IPS DF 6.9 (cell line): ENCODE results near the gene CETP.

Experiments
- DNase-seq: peaks from one replicate; pipeline ENCODE4 v3.0.0-alpha.2; 2013; ENCODE audit warnings: low read depth, low spot score
- H3K27ac ChIP-seq: one replicate; pipeline ENCODE4 v1.5.1; 2013; ENCODE audit warnings: low read length, control low read depth
- H3K27me3 ChIP-seq: 2 replicates; pipeline ENCODE4 v1.6.1; 2013; ENCODE audit warnings: mild to moderate bottlenecking, low read length; ENCODE audit not compliant: control insufficient read depth, insufficient read depth
- H3K36me3 ChIP-seq: 2 replicates; pipeline ENCODE4 v1.6.1; 2013; ENCODE audit warnings: low read length; ENCODE audit not compliant: control insufficient read depth, insufficient read depth
- H3K4me1 ChIP-seq: 2 replicates; pipeline ENCODE4 v1.6.1; 2013; ENCODE audit warnings: low read length; ENCODE audit not compliant: control insufficient read depth, insufficient read depth
- H3K4me3 ChIP-seq: 2 replicates; pipeline ENCODE4 v1.5.1; 2013; ENCODE audit warnings: mild to moderate bottlenecking, low read length
- H3K9me3 ChIP-seq: 2 replicates; pipeline ENCODE4 v1.6.1; 2013; ENCODE audit warnings: low read length, inconsistent platforms; ENCODE audit not compliant: control insufficient read depth, insufficient read depth
- WGBS: extraction: QIAGEN DNeasy Blood & Tissue Kit; methylation state at CpG from one replicate; pipeline ENCODE4 v1.1.7; 2013; ENCODE audit warnings: mixed read lengths, missing lambda C conversion rate; ENCODE audit not compliant: insufficient read length, insufficient coverage; 5-methylcytosine and 5-hydroxymethylcytosine counted together

The CETP gene

DNA sequence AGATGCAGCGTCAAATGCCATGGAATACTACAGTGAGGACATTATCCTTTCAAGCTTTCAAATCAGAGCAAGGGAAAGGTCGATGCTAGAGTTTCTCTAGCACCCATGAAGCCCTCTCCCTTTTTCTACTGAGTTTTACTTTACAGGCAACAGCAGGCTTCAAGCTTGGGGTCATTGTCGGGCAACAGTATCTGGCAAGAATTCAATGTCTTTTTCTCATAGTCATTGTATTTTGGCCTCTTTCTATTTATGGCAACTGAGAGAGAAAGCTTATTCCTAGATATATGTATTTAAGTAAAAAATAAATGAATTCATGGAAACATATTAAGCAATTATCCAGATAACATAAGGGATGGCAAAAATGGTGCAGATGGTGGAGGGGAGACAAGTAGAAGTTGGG is 364 bp upstream of the CETP start:
- H3K27ac ChIP-seq, result no peak overlapping the region
- DNase-seq, result no peak
- H3K9me3 ChIP-seq, result no peaks in the 10 kb centered on the region
- H3K4me1 ChIP-seq, result no peaks in the 10 kb centered on the region; the same call in 1 of the 2 replicates
- H3K4me3 ChIP-seq, result no peak overlapping the region
- H3K36me3 ChIP-seq, result no peaks in the 10 kb centered on the region
- no CpG with 5 or more reads among the region's 3 CpGs for WGBS
- H3K27me3 ChIP-seq, result no peaks in the 10 kb centered on the region

GRCh38 chr16:56964243-56965148 is 2.7 kb downstream of the CETP start:
- no peaks in the 10 kb centered on the region for H3K36me3 ChIP-seq
- peak; percentile 90 for DNase-seq
- no peak overlapping the region for H3K4me3 ChIP-seq
- no peaks in the 10 kb centered on the region for H3K27me3 ChIP-seq
- H3K9me3 ChIP-seq, result no peaks in the 10 kb centered on the region
- no peaks in the 10 kb centered on the region; the same call in 1 of the 2 replicates for H3K4me1 ChIP-seq
- H3K27ac ChIP-seq, result no peak overlapping the region
- WGBS, result no CpG with 5 or more reads among the region's 30 CpGs

DNA sequence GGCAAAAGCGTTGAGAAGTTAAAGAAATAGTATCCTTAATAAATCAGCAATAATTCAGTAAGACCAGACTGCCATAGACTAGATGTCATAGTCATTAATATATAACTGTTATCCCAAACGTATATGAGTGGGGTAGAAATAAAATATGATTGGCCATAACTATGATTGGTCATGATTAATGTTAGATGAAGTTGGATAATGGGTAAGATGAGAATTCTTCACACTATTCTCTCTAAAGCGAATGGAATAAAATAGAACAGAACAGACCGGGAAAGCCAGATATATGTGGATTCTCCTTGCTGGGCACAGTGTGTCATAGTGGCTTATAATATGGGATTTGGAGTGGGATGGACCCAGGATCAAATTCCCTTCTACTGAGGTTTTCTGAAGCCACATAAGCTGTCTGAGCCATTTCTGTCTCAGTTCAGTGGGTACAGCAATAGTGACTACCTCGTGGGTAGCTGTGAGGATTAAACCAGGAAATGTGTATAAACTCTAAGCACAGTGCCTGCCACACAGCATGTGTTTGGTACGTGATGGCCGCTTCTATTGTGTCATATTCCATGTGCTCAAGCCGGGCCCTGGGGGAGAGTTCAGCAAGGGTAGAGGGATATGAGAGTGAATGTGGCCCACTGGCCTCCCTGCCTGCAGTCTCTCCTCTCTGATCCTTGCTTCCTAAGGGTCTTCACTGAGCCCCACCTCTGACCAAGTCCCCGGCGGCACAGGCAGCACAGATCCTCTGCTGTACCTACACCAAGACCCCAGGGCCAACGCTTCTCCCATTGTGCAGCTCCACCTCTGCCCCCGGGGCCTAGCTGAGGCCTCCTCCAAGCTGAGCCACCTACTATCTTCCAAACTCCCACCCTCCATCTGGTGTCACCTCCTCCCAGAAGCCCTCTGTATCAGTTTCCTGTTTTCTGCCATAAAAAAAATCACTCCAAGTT is 3.7 kb downstream of the CETP start:
- Histone ChIP-seq H3K4me3 (no peak overlapping the region), H3K27ac (no peak overlapping the region), H3K4me1 (no peaks in the 10 kb centered on the region; the same call in none of the 2 replicates), H3K9me3 (no peaks in the 10 kb centered on the region), H3K36me3 (no peaks in the 10 kb centered on the region), H3K27me3 (no peaks in the 10 kb centered on the region)
- no peak for DNase-seq
- no CpG with 5 or more reads among the region's 12 CpGs for WGBS

- Histone ChIP-seq H3K27me3 (no peaks in the 10 kb centered on the region), H3K4me1 (no peaks in the 10 kb centered on the region; the same call in none of the 2 replicates), H3K36me3 (no peaks in the 10 kb centered on the region), H3K27ac (no peak overlapping the region), H3K4me3 (no peak overlapping the region), H3K9me3 (no peaks in the 10 kb centered on the region)
- WGBS, result no CpG with 5 or more reads among the region's 3 CpGs
- no peak for DNase-seq
Observed at GRCh38 chr16:56966093-56966475, 4.3 kb downstream of the CETP start.

- no peaks in the 10 kb centered on the region for H3K9me3 ChIP-seq
- H3K4me1 ChIP-seq, result no peaks in the 10 kb centered on the region; the same call in none of the 2 replicates
- no peak overlapping the region for H3K4me3 ChIP-seq
- no peaks in the 10 kb centered on the region for H3K36me3 ChIP-seq
- WGBS, result no CpG with 5 or more reads among the region's 2 CpGs
- no peak overlapping the region for H3K27ac ChIP-seq
- DNase-seq, result no peak
- no peaks in the 10 kb centered on the region for H3K27me3 ChIP-seq
Observed at GRCh38 chr16:56967733-56968132, 6.0 kb downstream of the CETP start.

GRCh38 chr16:56969769-56970168 is 8.0 kb downstream of the CETP start:
- no peaks in the 10 kb centered on the region for H3K9me3 ChIP-seq
- no peaks in the 10 kb centered on the region; the same call in 1 of the 2 replicates for H3K4me1 ChIP-seq
- no CpG with 5 or more reads among the region's 7 CpGs for WGBS
- DNase-seq, result no peak
- no peak overlapping the region for H3K27ac ChIP-seq
- no peaks in the 10 kb centered on the region for H3K36me3 ChIP-seq
- no peak overlapping the region for H3K4me3 ChIP-seq
- H3K27me3 ChIP-seq, result no peaks in the 10 kb centered on the region

DNA sequence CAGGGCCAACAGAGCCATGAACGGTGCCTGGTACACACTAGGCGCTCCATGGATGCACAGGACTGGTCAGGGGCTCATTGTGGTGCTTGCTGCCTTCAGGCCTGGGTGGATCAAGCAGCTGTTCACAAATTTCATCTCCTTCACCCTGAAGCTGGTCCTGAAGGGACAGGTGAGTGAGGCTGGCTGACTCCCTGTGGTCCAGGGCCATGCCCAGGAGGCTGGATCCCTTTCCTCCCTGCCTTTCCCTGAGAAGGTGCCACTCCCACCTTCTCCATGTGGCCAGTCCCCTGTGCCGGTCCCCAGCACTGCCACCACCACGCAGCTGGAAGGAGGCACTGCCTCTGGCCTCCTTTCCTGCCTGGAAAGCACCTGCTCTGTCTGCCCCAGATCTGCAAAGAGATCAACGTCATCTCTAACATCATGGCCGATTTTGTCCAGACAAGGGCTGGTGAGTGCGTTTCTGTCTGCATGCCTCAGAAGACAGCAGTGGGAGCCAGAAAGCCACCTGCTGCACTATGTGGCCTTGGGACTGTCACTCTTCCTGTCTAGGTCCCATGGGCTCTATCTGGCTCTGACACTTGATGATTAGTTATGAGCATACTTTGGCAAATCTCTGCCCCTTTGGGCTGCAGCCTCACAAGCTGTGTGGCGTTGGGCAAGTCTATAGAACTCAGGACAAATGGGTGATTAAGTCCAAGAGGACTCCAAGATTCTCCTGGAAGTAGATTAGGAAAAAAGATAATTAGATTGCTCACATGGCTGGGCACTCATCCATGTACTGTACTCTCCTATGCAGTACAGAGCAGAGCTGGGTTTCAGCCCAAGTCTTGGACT is 9.4 kb downstream of the CETP start:
- no CpG with 5 or more reads among the region's 8 CpGs for WGBS
- no peaks in the 10 kb centered on the region for H3K27me3 ChIP-seq
- no peak for DNase-seq

DNA sequence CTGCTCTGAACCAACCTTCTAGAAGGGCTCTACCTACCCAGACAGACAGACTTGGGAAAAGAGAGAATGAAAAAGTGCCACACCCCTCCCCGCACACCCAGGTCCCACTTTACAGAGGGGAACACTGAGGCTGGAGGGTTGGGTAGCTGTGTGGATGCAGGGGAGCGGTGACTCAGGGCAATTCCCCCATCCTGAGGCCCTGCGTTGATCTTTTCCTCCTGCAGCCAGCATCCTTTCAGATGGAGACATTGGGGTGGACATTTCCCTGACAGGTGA is 10.0 kb downstream of the CETP start:
- Histone ChIP-seq H3K27ac (no peak overlapping the region), H3K27me3 (no peaks in the 10 kb centered on the region), H3K4me1 (no peaks in the 10 kb centered on the region; the same call in 1 of the 2 replicates), H3K36me3 (no peaks in the 10 kb centered on the region), H3K4me3 (no peak overlapping the region), H3K9me3 (no peaks in the 10 kb centered on the region)
- DNase-seq, result no peak
- no CpG with 5 or more reads among the region's 3 CpGs for WGBS

More for the DNA sequence above, 9.4 kb downstream of the CETP start:
- H3K4me1 ChIP-seq, result no peaks in the 10 kb centered on the region; the same call in 1 of the 2 replicates
- H3K4me3 ChIP-seq, result no peak overlapping the region
- H3K9me3 ChIP-seq, result no peaks in the 10 kb centered on the region
- H3K27ac ChIP-seq, result no peak overlapping the region
- no peaks in the 10 kb centered on the region for H3K36me3 ChIP-seq

DNA sequence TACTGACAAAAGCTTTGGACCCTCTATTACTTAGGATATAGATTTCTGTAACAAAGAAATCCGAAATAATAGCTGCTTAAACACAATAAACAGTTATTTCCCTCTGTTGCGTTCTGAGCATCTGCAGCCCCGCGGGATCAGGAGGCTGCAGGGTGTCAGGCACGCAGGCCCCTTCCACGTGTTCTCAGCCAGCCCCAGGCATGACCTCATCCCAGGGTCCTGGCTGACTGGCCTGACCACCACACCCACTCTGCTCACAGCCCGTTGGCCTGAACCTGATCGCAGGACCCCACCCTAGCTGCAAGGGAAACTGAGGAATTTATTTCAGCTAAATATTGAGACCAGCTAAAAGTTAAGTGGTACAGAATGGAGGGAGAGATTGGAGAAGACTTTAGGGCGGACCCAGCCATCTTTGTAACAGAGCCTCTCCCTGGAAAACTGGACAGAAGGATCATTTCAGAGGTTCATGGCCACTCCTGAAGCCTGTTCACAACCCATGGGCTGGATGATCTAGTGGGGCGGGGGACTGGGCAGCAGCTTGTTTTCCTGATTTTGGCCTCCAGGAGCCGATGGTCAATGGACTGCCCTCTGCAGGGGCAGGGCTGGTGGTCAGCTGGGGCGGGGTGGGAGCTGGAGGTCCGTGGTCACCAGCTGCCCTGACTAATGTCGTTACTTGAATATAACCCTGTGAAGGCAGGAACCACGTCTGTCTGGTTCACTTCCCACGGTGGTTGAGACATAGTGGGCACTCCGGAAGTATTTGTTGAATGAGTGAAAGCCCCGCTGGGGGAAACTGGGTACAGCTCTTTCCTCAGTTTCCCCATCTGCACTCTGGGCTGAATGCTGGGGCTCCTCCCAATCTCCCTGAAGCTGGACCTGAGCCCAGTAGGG is 10.9 kb downstream of the CETP start:
- no peaks in the 10 kb centered on the region; the same call in 1 of the 2 replicates for H3K4me1 ChIP-seq
- no peaks in the 10 kb centered on the region for H3K27me3 ChIP-seq
- H3K36me3 ChIP-seq, result no peaks in the 10 kb centered on the region
- no peak overlapping the region for H3K4me3 ChIP-seq
- no peak overlapping the region for H3K27ac ChIP-seq
- DNase-seq, result no peak
- no CpG with 5 or more reads among the region's 18 CpGs for WGBS
- no peaks in the 10 kb centered on the region for H3K9me3 ChIP-seq
